HEK293 (cell line): Measurements from ENCODE around the gene SRF.

Experiments used
- FEZF1 ChIP-seq: fragments of 450-650 bp; formaldehyde crosslinking; IDR thresholded peaks from 2 replicates; pipeline ENCODE4 v1.5.1; 2016; ENCODE audit warnings: missing biosample characterization, missing genetic modification characterization
- HOXD13 ChIP-seq: sonication (generic); formaldehyde crosslinking; IDR thresholded peaks from 2 replicates; pipeline ENCODE4 v1.8.0; 2022; ENCODE audit warnings: missing genetic modification reagents, borderline replicate concordance
- REPIN1 ChIP-seq: fragments of 450-650 bp; formaldehyde crosslinking; IDR thresholded peaks from 2 replicates; pipeline ENCODE4 v1.5.1; 2017; ENCODE audit warnings: missing biosample characterization, missing genetic modification characterization, low read depth
- ZBTB21 ChIP-seq: fragments of 450-650 bp; formaldehyde crosslinking; IDR thresholded peaks from 2 replicates; pipeline ENCODE4 v1.5.1; 2017; ENCODE audit warnings: missing biosample characterization, missing genetic modification characterization
- ZBTB6 ChIP-seq: fragments of 450-650 bp; formaldehyde crosslinking; IDR thresholded peaks from 2 replicates; pipeline ENCODE4 v1.5.1; 2017; ENCODE audit warnings: missing biosample characterization, missing genetic modification characterization
- ZFP37 ChIP-seq: fragments of 450-650 bp; formaldehyde crosslinking; IDR thresholded peaks from 2 replicates; pipeline ENCODE4 v1.5.1; 2016; ENCODE audit warnings: missing biosample characterization, missing genetic modification characterization
- ZFP41 ChIP-seq: fragments of 450-650 bp; formaldehyde crosslinking; IDR thresholded peaks from 2 replicates; pipeline ENCODE4 v1.5.1; 2016; ENCODE audit warnings: missing biosample characterization, missing genetic modification characterization, borderline replicate concordance
- ZNF121 ChIP-seq: fragments of 450-650 bp; formaldehyde crosslinking; IDR thresholded peaks from 2 replicates; pipeline ENCODE4 v1.5.1; 2016; ENCODE audit warnings: missing biosample characterization, missing genetic modification characterization
- ZNF138 ChIP-seq: fragments of 450-650 bp; formaldehyde crosslinking; IDR thresholded peaks from 2 replicates; pipeline ENCODE4 v1.5.1; 2016; ENCODE audit warnings: missing biosample characterization, missing genetic modification characterization, borderline replicate concordance
- ZNF140 ChIP-seq: fragments of 450-650 bp; formaldehyde crosslinking; IDR thresholded peaks from 2 replicates; pipeline ENCODE4 v1.5.1; 2016; ENCODE audit warnings: missing biosample characterization, missing genetic modification characterization
- ZNF175 ChIP-seq: fragments of 450-650 bp; formaldehyde crosslinking; IDR thresholded peaks from 2 replicates; pipeline ENCODE4 v1.5.1; 2016; ENCODE audit warnings: missing biosample characterization, missing genetic modification characterization
- ZNF184 ChIP-seq: fragments of 450-650 bp; IDR thresholded peaks from 2 replicates; pipeline ENCODE4 v1.5.1; 2018; ENCODE audit warnings: missing biosample characterization, mild to moderate bottlenecking, missing genetic modification characterization
- ZNF239 ChIP-seq: fragments of 450-650 bp; formaldehyde crosslinking; IDR thresholded peaks from 2 replicates; pipeline ENCODE4 v1.5.1; 2016; ENCODE audit warnings: missing biosample characterization, missing genetic modification characterization
- ZNF354C ChIP-seq: fragments of 450-650 bp; formaldehyde crosslinking; IDR thresholded peaks from 2 replicates; pipeline ENCODE4 v1.5.1; 2016; ENCODE audit warnings: missing biosample characterization, missing genetic modification characterization, low read depth, borderline replicate concordance
- ZNF398 ChIP-seq: fragments of 450-650 bp; formaldehyde crosslinking; IDR thresholded peaks from 2 replicates; pipeline ENCODE4 v1.5.1; 2017; ENCODE audit warnings: missing biosample characterization, missing genetic modification characterization
- ZNF416 ChIP-seq: fragments of 450-650 bp; formaldehyde crosslinking; IDR thresholded peaks from 2 replicates; pipeline ENCODE4 v1.5.1; 2016; ENCODE audit warnings: missing biosample characterization, missing genetic modification characterization
- ZNF449 ChIP-seq: fragments of 450-650 bp; formaldehyde crosslinking; IDR thresholded peaks from 2 replicates; pipeline ENCODE4 v1.5.1; 2017; ENCODE audit warnings: missing biosample characterization, mild to moderate bottlenecking, missing genetic modification characterization, moderate library complexity
- ZNF473 ChIP-seq: fragments of 450-650 bp; formaldehyde crosslinking; IDR thresholded peaks from 2 replicates; pipeline ENCODE4 v1.5.1; 2017; ENCODE audit warnings: missing biosample characterization, missing genetic modification characterization
- ZNF510 ChIP-seq: fragments of 450-650 bp; formaldehyde crosslinking; IDR thresholded peaks from 2 replicates; pipeline ENCODE4 v1.5.1; 2018; ENCODE audit warnings: mild to moderate bottlenecking, missing genetic modification characterization, missing biosample characterization; ENCODE audit not compliant: insufficient replicate concordance
- ZNF544 ChIP-seq: fragments of 450-650 bp; formaldehyde crosslinking; IDR thresholded peaks from 2 replicates; pipeline ENCODE4 v1.5.0; 2017; ENCODE audit warnings: missing biosample characterization, missing genetic modification characterization
- ZNF571 ChIP-seq: fragments of 450-650 bp; formaldehyde crosslinking; IDR thresholded peaks from 2 replicates; pipeline ENCODE4 v1.5.0; 2017; ENCODE audit warnings: missing biosample characterization, missing genetic modification characterization
- ZNF580 ChIP-seq: fragments of 450-650 bp; formaldehyde crosslinking; IDR thresholded peaks from 2 replicates; pipeline ENCODE4 v1.5.1; 2016; ENCODE audit warnings: missing biosample characterization, missing genetic modification characterization
- ZNF596 ChIP-seq: fragments of 450-650 bp; IDR thresholded peaks from 2 replicates; pipeline ENCODE4 v1.5.0; 2018; ENCODE audit warnings: missing biosample characterization, mild to moderate bottlenecking, missing genetic modification characterization, moderate library complexity
- ZNF621 ChIP-seq: fragments of 450-650 bp; formaldehyde crosslinking; IDR thresholded peaks from 2 replicates; pipeline ENCODE4 v1.5.1; 2017; ENCODE audit warnings: missing biosample characterization, missing genetic modification characterization
- ZNF654 ChIP-seq: fragments of 450-650 bp; formaldehyde crosslinking; IDR thresholded peaks from 2 replicates; pipeline ENCODE4 v1.5.1; 2016; ENCODE audit warnings: low read depth, missing biosample characterization, missing genetic modification characterization
- ZNF776 ChIP-seq: fragments of 450-650 bp; formaldehyde crosslinking; IDR thresholded peaks from 2 replicates; pipeline ENCODE4 v1.5.0; 2017; ENCODE audit warnings: missing biosample characterization, missing genetic modification characterization, borderline replicate concordance
- ZNF791 ChIP-seq: fragments of 450-650 bp; formaldehyde crosslinking; IDR thresholded peaks from 2 replicates; pipeline ENCODE4 v1.5.1; 2016; ENCODE audit warnings: missing biosample characterization, missing genetic modification characterization
- ZNF792 ChIP-seq: fragments of 450-650 bp; formaldehyde crosslinking; IDR thresholded peaks from 2 replicates; pipeline ENCODE4 v1.5.1; 2016; ENCODE audit warnings: missing biosample characterization, missing genetic modification characterization
- TF ChIP-seq, protein P1 (sequence below): fragments of 450-650 bp; formaldehyde crosslinking; IDR thresholded peaks from 2 replicates; pipeline ENCODE4 v1.5.1; 2016; ENCODE audit warnings: missing biosample characterization, missing genetic modification characterization
- TF ChIP-seq, protein P2 (sequence below): fragments of 450-650 bp; formaldehyde crosslinking; IDR thresholded peaks from 2 replicates; pipeline ENCODE4 v1.5.1; 2016; ENCODE audit warnings: missing biosample characterization, missing genetic modification characterization
- TF ChIP-seq, protein P3 (sequence below): fragments of 450-650 bp; formaldehyde crosslinking; IDR thresholded peaks from 2 replicates; pipeline ENCODE4 v1.5.1; 2016; ENCODE audit warnings: missing biosample characterization, missing genetic modification characterization

The SRF gene

DNA sequence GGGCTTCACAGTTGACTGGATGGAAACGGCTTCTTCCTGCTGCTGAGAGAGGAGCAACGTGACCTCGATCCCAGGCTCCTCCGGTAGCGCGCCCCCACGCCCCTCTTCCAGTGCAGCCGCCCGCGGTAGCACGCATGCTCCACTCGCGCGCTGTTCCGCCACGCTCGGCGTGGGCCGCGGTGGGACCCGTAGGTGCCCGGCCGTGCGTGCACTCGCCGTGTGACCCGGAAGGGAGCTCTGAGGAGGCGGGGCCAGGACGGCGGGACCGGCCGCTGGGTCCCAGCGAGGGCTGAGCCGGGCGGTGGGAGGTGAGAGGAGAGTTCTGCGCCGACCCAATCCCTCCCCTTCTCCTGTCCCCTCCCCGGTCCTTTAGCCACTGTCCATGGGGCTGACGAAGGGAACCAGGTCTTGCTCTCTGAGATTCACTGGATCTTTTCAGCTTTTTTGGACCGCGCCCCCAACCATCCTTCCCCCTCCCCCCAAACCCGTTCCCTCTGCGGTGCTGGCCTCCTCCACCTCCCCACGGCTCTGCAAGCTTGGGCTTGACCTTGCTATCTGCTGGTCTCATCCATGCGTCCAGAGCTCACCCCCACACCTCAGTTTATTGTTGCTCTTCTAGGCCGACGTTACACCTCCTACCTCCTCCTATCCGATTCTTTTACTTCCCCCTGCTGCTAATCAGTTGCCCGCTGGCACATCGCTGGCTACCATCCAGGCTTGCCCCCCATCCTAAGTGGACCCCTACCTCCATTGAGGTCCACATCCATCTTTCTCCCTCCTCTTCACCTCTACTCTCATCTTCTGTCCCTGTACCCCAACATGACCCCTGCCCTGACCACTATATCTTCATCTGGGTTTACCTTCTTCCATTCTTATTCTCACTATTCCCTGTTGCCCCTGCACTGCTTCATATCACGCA lies 11.1 kb downstream of the SRF start, which contains the start of gene CUL9 (continued):
- no peak for TF ChIP-seq ZNF449 (tag by site-specific recombination)
- TF ChIP-seq, protein P1, sequence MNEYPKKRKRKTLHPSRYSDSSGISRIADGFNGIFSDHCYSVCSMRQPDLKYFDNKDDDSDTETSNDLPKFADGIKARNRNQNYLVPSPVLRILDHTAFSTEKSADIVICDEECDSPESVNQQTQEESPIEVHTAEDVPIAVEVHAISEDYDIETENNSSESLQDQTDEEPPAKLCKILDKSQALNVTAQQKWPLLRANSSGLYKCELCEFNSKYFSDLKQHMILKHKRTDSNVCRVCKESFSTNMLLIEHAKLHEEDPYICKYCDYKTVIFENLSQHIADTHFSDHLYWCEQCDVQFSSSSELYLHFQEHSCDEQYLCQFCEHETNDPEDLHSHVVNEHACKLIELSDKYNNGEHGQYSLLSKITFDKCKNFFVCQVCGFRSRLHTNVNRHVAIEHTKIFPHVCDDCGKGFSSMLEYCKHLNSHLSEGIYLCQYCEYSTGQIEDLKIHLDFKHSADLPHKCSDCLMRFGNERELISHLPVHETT (tag by site-specific recombination), result no peak
- no peak for TF ChIP-seq ZNF184
- no peak for TF ChIP-seq HOXD13
- no peak for TF ChIP-seq REPIN1
- no peak for TF ChIP-seq ZNF473 (tag by site-specific recombination)
- no peak for TF ChIP-seq ZNF510
- TF ChIP-seq ZNF791 (tag by site-specific recombination), result no peak
- TF ChIP-seq ZNF621 (tag by site-specific recombination), result no peak
- TF ChIP-seq ZNF571 (tag by site-specific recombination), result no peak
- TF ChIP-seq ZNF140 (tag by site-specific recombination), result no peak
- no peak for TF ChIP-seq ZNF354C (tag by site-specific recombination)
- TF ChIP-seq ZNF792 (tag by site-specific recombination), result no peak
- TF ChIP-seq ZNF580 (tag by site-specific recombination), result no peak
- TF ChIP-seq ZNF544 (tag by site-specific recombination), result no peak
- TF ChIP-seq ZNF398, result peak; percentile 72
- TF ChIP-seq, protein P2, sequence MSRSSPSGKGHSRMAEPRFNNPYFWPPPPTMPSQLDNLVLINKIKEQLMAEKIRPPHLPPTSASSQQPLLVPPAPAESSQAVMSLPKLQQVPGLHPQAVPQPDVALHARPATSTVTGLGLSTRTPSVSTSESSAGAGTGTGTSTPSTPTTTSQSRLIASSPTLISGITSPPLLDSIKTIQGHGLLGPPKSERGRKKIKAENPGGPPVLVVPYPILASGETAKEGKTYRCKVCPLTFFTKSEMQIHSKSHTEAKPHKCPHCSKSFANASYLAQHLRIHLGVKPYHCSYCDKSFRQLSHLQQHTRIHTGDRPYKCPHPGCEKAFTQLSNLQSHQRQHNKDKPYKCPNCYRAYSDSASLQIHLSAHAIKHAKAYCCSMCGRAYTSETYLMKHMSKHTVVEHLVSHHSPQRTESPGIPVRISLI (tag by site-specific recombination), result no peak
- TF ChIP-seq ZNF654, result no peak
- TF ChIP-seq ZNF138, result no peak
- TF ChIP-seq ZNF776 (tag by site-specific recombination), result no peak
- TF ChIP-seq, protein P3, sequence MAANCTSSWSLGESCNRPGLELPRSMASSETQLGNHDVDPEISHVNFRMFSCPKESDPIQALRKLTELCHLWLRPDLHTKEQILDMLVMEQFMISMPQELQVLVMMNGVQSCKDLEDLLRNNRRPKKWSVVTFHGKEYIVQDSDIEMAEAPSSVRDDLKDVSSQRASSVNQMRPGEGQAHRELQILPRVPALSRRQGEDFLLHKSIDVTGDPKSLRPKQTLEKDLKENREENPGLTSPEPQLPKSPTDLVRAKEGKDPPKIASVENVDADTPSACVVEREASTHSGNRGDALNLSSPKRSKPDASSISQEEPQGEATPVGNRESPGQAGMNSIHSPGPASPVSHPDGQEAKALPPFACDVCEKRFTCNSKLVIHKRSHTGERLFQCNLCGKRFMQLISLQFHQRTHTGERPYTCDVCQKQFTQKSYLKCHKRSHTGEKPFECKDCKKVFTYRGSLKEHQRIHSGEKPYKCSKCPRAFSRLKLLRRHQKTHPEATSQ (tag by site-specific recombination), result 0 out of 2 replicates have a peak, but pooled peaks have one; percentile 57
- TF ChIP-seq ZNF416 (tag by site-specific recombination), result no peak
- TF ChIP-seq ZNF121, result no peak
- no peak for TF ChIP-seq ZFP37 (tag by site-specific recombination)
- no peak for TF ChIP-seq ZNF175 (tag by site-specific recombination)
- TF ChIP-seq ZNF596, result no peak
- peak; percentile 32; the same call in 1 of the 2 replicates for TF ChIP-seq ZBTB21 (tag by site-specific recombination)
- TF ChIP-seq ZFP41 (tag by site-specific recombination), result no peak
- no peak for TF ChIP-seq ZBTB6 (tag by site-specific recombination)
- TF ChIP-seq FEZF1 (tag by site-specific recombination), result no peak
- TF ChIP-seq ZNF239 (tag by site-specific recombination), result no peak
